A549 (cell line): ENCODE measurements around the gene SNX17. TPM values are rescaled to one million over a fixed set of nuclear protein-coding genes. Genes with fewer than 3 reads are reported as not detected.
A peak's percentile ranks its signal among the peaks of the same experiment; 100 is the strongest.
"Not testable (repeated sequence)": the region's sequence is repeated elsewhere in the genome, so short reads cannot be mapped to it uniquely, and the experiment has no call there.

Source experiments
- ATAC-seq, 2 experiments: fragments of 200-7000 bp in 1 of 2; fragments of >200 bp in 1 of 2; cut with Nextera tagmentation in 1 of 2; cut with Tn5 transposase in 1 of 2; 3 replicates each; pipeline versions ENCODE4 v1.8.0 to v1.9.1; 2018 to 2020; ENCODE audit warnings: mild to moderate bottlenecking in 1 of 2, moderate library complexity in 1 of 2
- CTCF ChIA-PET: fragments of 300-600 bp; sonication (Branson Sonifier 250); formaldehyde crosslinking; extraction: SDS; loops from one replicate; lab custom pipeline; 2021; ENCODE audit warnings: antibody characterized with exemption, inconsistent platforms; lab: Yijun Ruan, JAX
- POLR2A ChIA-PET: fragments of 350-600 bp; formaldehyde crosslinking; extraction: SDS; loops from one replicate; lab custom pipeline; 2021; ENCODE audit warnings: antibody characterized with exemption, inconsistent platforms; lab: Yijun Ruan, JAX
- DNase-seq, 2 experiments: peaks; one replicate each; pipeline versions ENCODE4 v3.0.0 to v3.0.0-alpha.2; 2011 to 2016; ENCODE audit warnings: low read depth in 1 of 2, low spot score in 1 of 2
- FAIRE-seq: peaks from 2 replicates; lab custom pipeline; 2011; peaks lifted over from hg19 to GRCh38; lab: Jason Lieb, UNC
- H3K27ac ChIP-seq, 2 experiments: fragments of >200 bp; sonication (Bioruptor Twin); formaldehyde crosslinking; 3 replicates each; pipeline ENCODE4 v1.5.1; 2016 to 2017
- H3K4me1 ChIP-seq: fragments of >200 bp; sonication (Bioruptor Twin); formaldehyde crosslinking; 3 replicates; pipeline ENCODE4 v1.6.1; 2016
- H3K4me2 ChIP-seq: fragments of >200 bp; sonication (Bioruptor Twin); formaldehyde crosslinking; 3 replicates; pipeline ENCODE4 v1.6.1; 2016
- H3K4me3 ChIP-seq: fragments of >200 bp; sonication (Bioruptor Twin); formaldehyde crosslinking; 3 replicates; pipeline ENCODE4 v1.5.1; 2016
- H3K9me3 ChIP-seq: fragments of >200 bp; sonication (Bioruptor Twin); formaldehyde crosslinking; 3 replicates; pipeline ENCODE4 v1.6.1; 2016
- CBX2 ChIP-seq: fragments of 200-600 bp; sonication (generic); IDR thresholded peaks from 2 replicates; pipeline ENCODE4 v1.6.1; 2016; ENCODE audit warnings: low read depth, mild to moderate bottlenecking, borderline replicate concordance
- ZC3H11A ChIP-seq: fragments of 450-650 bp; IDR thresholded peaks from 2 replicates; pipeline ENCODE4 v1.6.1; 2014; ENCODE audit warnings: antibody characterized with exemption, mild to moderate bottlenecking
- ZSCAN20 ChIP-seq: fragments of 250-450 bp; sonication (Bioruptor Pico); IDR thresholded peaks from 2 replicates; pipeline ENCODE4 v1.8.0; 2022; ENCODE audit warnings: mild to moderate bottlenecking, moderate library complexity
- WGBS: methylation state at CpG from one replicate; pipeline ENCODE4 v1.1.6; 2017; ENCODE audit errors: missing lambda C conversion rate; 5-methylcytosine and 5-hydroxymethylcytosine counted together
- polyA plus RNA-seq, 4 experiments: library from polyadenylated mRNA; depleted of rRNA in 3 of 4; stranded (reverse); fragments of >200 nt; fragmentation: RNase III in 1 of 4; extraction: RNeasy Plus Mini Kit Qiagen cat#74134 plus additional on column Dnase treatment in 1 of 4; gene quantifications; 2 replicates in 3 of 4; 3 replicates in 1 of 4; pipeline ENCODE4 v1.2.3, GENCODE V29; 2011 to 2017

SNX17 gene
- polyA plus RNA-seq, 2 of the 4 experiments (the other 2 are of a cell fraction), result 141 to 154 TPM

DNA sequence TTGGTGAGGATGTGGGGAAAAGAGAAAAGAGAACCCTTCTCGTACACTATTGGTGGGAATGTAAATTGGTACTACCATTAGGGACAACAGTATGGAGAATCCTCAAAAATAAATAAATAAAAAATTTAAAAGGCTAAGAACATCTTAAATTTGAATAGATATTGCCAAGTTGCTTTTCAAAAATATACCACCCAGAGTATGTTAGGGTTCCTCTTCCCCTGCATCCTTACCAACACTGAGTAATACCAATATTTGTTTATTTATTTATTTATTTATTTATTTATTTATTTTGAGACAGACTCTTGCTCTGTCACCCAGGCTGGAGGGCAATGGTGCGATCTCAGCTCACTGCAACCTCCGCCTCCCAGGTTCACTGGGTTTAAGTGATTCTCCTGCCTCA is 52.5 kb downstream of the SNX17 start:
- H3K9me3 ChIP-seq, result no peaks in the 10 kb centered on the region
- peaks cover 6% of the 10 kb centered on the region for H3K4me1 ChIP-seq
- ChIA-PET POLR2A (interaction anchor here (2.3 kb wide), 1 partner anchor 13 kb away, joined by 6 read pairs; the partner anchor contains the start of gene PPM1G), CTCF (interaction anchor here (10.4 kb wide), 1 partner anchor 15 kb away, joined by 72 read pairs; the partner anchor contains the start of gene PPM1G)
- FAIRE-seq (no peak), DNase-seq (no peak), ATAC-seq (no peak)
- no peak overlapping the region for H3K4me3 ChIP-seq
- no peak overlapping the region for H3K4me2 ChIP-seq
- H3K27ac ChIP-seq, result no peak overlapping the region
- TF ChIP-seq CBX2 (no peak), ZSCAN20 (CRISPR knock-in tag) (no peak), ZC3H11A (peak; percentile 27; the same call in 1 of the 2 replicates)
- 91% methylated on average over 3 of the region's 3 CpGs for WGBS

DNA sequence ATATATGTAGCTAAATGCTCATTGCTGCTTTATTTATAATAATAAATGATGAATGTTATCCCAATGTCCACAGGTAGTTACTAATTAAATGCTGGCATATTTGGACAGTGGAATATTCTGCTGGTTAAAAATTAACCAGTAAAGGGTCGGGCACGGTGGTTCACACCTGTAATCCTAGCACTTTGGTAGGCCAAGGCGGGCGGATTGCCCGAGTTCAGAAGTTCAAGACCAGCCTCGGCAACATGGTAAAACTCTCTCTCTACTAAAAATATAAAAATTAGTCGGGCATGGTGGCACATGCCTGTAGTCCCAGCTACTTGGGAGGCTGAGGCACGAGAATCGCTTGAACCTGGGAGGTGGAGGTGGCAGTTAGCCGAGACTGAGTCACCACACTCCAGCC is 54.6 kb downstream of the SNX17 start:
- H3K4me2 ChIP-seq, H3K4me3 ChIP-seq, H3K27ac ChIP-seq, ATAC-seq, FAIRE-seq, H3K9me3 ChIP-seq, DNase-seq: not testable (repeated sequence)
- ChIA-PET CTCF (interaction anchor here (1.1 to 10.4 kb wide), 3 partner anchors 17 to 258 kb away, joined by 5 to 72 read pairs (median 6); partner anchors contain the start of gene PPM1G), POLR2A (interaction anchor here (2.3 kb wide), 1 partner anchor 15 kb away, joined by 6 read pairs; the partner anchor contains the start of gene PPM1G)
- H3K4me1 ChIP-seq, result peaks cover 11% of the 10 kb centered on the region
- whole genome bisulfite sequencing, result 58% methylated on average over 10 of the region's 10 CpGs

Other genes starting within 250 kb of the SNX17 start
- gene ABHD1, start 246.8 kb upstream of the SNX17 start, polyA plus RNA-seq (2011; rRNA removed), result 1.9 and 2.4 TPM in 2 replicates
- gene ABHD1, start 246.8 kb upstream of the SNX17 start, polyA plus RNA-seq (2017; fragmentation: RNase III; extraction: RNeasy Plus Mini Kit Qiagen cat#74134 plus additional on column Dnase treatment), result 0.96 to 1.0 TPM (median 1.0 TPM) in 3 replicates
- 79.9 and 139 TPM in 2 replicates for gene PREB, start 236.0 kb upstream of the SNX17 start, polyA plus RNA-seq (2011; rRNA removed)
- gene PREB, start 236.0 kb upstream of the SNX17 start, polyA plus RNA-seq (2017; fragmentation: RNase III; extraction: RNeasy Plus Mini Kit Qiagen cat#74134 plus additional on column Dnase treatment), result 52.3 to 58.2 TPM (median 54.6 TPM) in 3 replicates
- gene PRR30, start 231.2 kb upstream of the SNX17 start, polyA plus RNA-seq (2011; rRNA removed), result not detected in 2 replicates
- gene PRR30, start 231.2 kb upstream of the SNX17 start, polyA plus RNA-seq (2017; fragmentation: RNase III; extraction: RNeasy Plus Mini Kit Qiagen cat#74134 plus additional on column Dnase treatment), result not detected in 3 replicates
- not detected in 2 replicates for gene TCF23, start 221.6 kb upstream of the SNX17 start, polyA plus RNA-seq (2011; rRNA removed)
- gene TCF23, start 221.6 kb upstream of the SNX17 start, polyA plus RNA-seq (2017; fragmentation: RNase III; extraction: RNeasy Plus Mini Kit Qiagen cat#74134 plus additional on column Dnase treatment), result not detected in 3 replicates
- gene ATRAID, start 158.6 kb upstream of the SNX17 start, polyA plus RNA-seq (2011; rRNA removed), result 346 and 429 TPM in 2 replicates
- 166 to 176 TPM (median 172 TPM) in 3 replicates for gene ATRAID, start 158.6 kb upstream of the SNX17 start, polyA plus RNA-seq (2017; fragmentation: RNase III; extraction: RNeasy Plus Mini Kit Qiagen cat#74134 plus additional on column Dnase treatment)
- 86.7 and 104 TPM in 2 replicates for gene SLC5A6, start 158.3 kb upstream of the SNX17 start, polyA plus RNA-seq (2011; rRNA removed)
- 77.2 to 86.6 TPM (median 82.7 TPM) in 3 replicates for gene SLC5A6, start 158.3 kb upstream of the SNX17 start, polyA plus RNA-seq (2017; fragmentation: RNase III; extraction: RNeasy Plus Mini Kit Qiagen cat#74134 plus additional on column Dnase treatment)
- 50.5 and 61.8 TPM in 2 replicates for gene CAD, start 153.2 kb upstream of the SNX17 start, polyA plus RNA-seq (2011; rRNA removed)
- gene CAD, start 153.2 kb upstream of the SNX17 start, polyA plus RNA-seq (2017; fragmentation: RNase III; extraction: RNeasy Plus Mini Kit Qiagen cat#74134 plus additional on column Dnase treatment), result 69.3 to 71.2 TPM (median 70.2 TPM) in 3 replicates
- 0.90 and 0.97 TPM in 2 replicates for gene SLC30A3, start 107.6 kb upstream of the SNX17 start, polyA plus RNA-seq (2011; rRNA removed)
- 1.6 to 1.9 TPM (median 1.7 TPM) in 3 replicates for gene SLC30A3, start 107.6 kb upstream of the SNX17 start, polyA plus RNA-seq (2017; fragmentation: RNase III; extraction: RNeasy Plus Mini Kit Qiagen cat#74134 plus additional on column Dnase treatment)
- gene DNAJC5G, start 95.2 kb upstream of the SNX17 start, polyA plus RNA-seq (2011; rRNA removed), result 0.12 TPM in 1 of 2 replicates, not detected in the other
- gene DNAJC5G, start 95.2 kb upstream of the SNX17 start, polyA plus RNA-seq (2017; fragmentation: RNase III; extraction: RNeasy Plus Mini Kit Qiagen cat#74134 plus additional on column Dnase treatment), result not detected in 3 replicates
- gene TRIM54, start 88.2 kb upstream of the SNX17 start, polyA plus RNA-seq (2011; rRNA removed), result 0.05 and 0.14 TPM in 2 replicates
- 0.07 to 0.13 TPM (median 0.11 TPM) in 3 replicates for gene TRIM54, start 88.2 kb upstream of the SNX17 start, polyA plus RNA-seq (2017; fragmentation: RNase III; extraction: RNeasy Plus Mini Kit Qiagen cat#74134 plus additional on column Dnase treatment)
- 1.0 TPM in 2 replicates for gene UCN, start 62.2 kb upstream of the SNX17 start, polyA plus RNA-seq (2011; rRNA removed)
- 0.76 to 1.3 TPM (median 1.0 TPM) in 3 replicates for gene UCN, start 62.2 kb upstream of the SNX17 start, polyA plus RNA-seq (2017; fragmentation: RNase III; extraction: RNeasy Plus Mini Kit Qiagen cat#74134 plus additional on column Dnase treatment)
- 130 and 157 TPM in 2 replicates for gene MPV17, start 47.5 kb upstream of the SNX17 start, polyA plus RNA-seq (2011; rRNA removed)
- 61.4 to 70.5 TPM (median 67.7 TPM) in 3 replicates for gene MPV17, start 47.5 kb upstream of the SNX17 start, polyA plus RNA-seq (2017; fragmentation: RNase III; extraction: RNeasy Plus Mini Kit Qiagen cat#74134 plus additional on column Dnase treatment)
- 101 and 130 TPM in 2 replicates for gene GTF3C2, start 13.9 kb upstream of the SNX17 start, polyA plus RNA-seq (2011; rRNA removed)
- gene GTF3C2, start 13.9 kb upstream of the SNX17 start, polyA plus RNA-seq (2017; fragmentation: RNase III; extraction: RNeasy Plus Mini Kit Qiagen cat#74134 plus additional on column Dnase treatment), result 69.2 to 78.2 TPM (median 75.4 TPM) in 3 replicates
- 62.8 and 90.3 TPM in 2 replicates for gene EIF2B4, start 278 bp upstream of the SNX17 start, polyA plus RNA-seq (2011; rRNA removed)
- gene EIF2B4, start 278 bp upstream of the SNX17 start, polyA plus RNA-seq (2017; fragmentation: RNase III; extraction: RNeasy Plus Mini Kit Qiagen cat#74134 plus additional on column Dnase treatment), result 73.5 to 75.8 TPM (median 74.5 TPM) in 3 replicates
- gene ZNF513, start 10.1 kb downstream of the SNX17 start, polyA plus RNA-seq (2011; rRNA removed), result 9.9 and 10.8 TPM in 2 replicates
- 13.1 to 22.7 TPM (median 22.1 TPM) in 3 replicates for gene ZNF513, start 10.1 kb downstream of the SNX17 start, polyA plus RNA-seq (2017; fragmentation: RNase III; extraction: RNeasy Plus Mini Kit Qiagen cat#74134 plus additional on column Dnase treatment)
- gene PPM1G, start 39.0 kb downstream of the SNX17 start, polyA plus RNA-seq (2011; rRNA removed), result 123 and 129 TPM in 2 replicates
- 222 to 230 TPM (median 230 TPM) in 3 replicates for gene PPM1G, start 39.0 kb downstream of the SNX17 start, polyA plus RNA-seq (2017; fragmentation: RNase III; extraction: RNeasy Plus Mini Kit Qiagen cat#74134 plus additional on column Dnase treatment)
- gene NRBP1, start 58.0 kb downstream of the SNX17 start, polyA plus RNA-seq (2011; rRNA removed), result 229 and 231 TPM in 2 replicates
- 126 to 140 TPM (median 138 TPM) in 3 replicates for gene NRBP1, start 58.0 kb downstream of the SNX17 start, polyA plus RNA-seq (2017; fragmentation: RNase III; extraction: RNeasy Plus Mini Kit Qiagen cat#74134 plus additional on column Dnase treatment)
- gene KRTCAP3, start 71.8 kb downstream of the SNX17 start, polyA plus RNA-seq (2011; rRNA removed), result 1.2 and 1.3 TPM in 2 replicates
- gene KRTCAP3, start 71.8 kb downstream of the SNX17 start, polyA plus RNA-seq (2017; fragmentation: RNase III; extraction: RNeasy Plus Mini Kit Qiagen cat#74134 plus additional on column Dnase treatment), result 0.68 to 0.92 TPM (median 0.79 TPM) in 3 replicates
- gene IFT172, start 119.1 kb downstream of the SNX17 start, polyA plus RNA-seq (2011; rRNA removed), result 21.6 and 24.1 TPM in 2 replicates
- 12.9 to 16.3 TPM (median 14.0 TPM) in 3 replicates for gene IFT172, start 119.1 kb downstream of the SNX17 start, polyA plus RNA-seq (2017; fragmentation: RNase III; extraction: RNeasy Plus Mini Kit Qiagen cat#74134 plus additional on column Dnase treatment)
- 1.5 TPM in 2 replicates for gene FNDC4, start 124.6 kb downstream of the SNX17 start, polyA plus RNA-seq (2011; rRNA removed)
- gene FNDC4, start 124.6 kb downstream of the SNX17 start, polyA plus RNA-seq (2017; fragmentation: RNase III; extraction: RNeasy Plus Mini Kit Qiagen cat#74134 plus additional on column Dnase treatment), result 1.6 to 2.3 TPM (median 1.8 TPM) in 3 replicates
- 0.48 and 0.65 TPM in 2 replicates for gene GCKR, start 126.2 kb downstream of the SNX17 start, polyA plus RNA-seq (2011; rRNA removed)
- 0.10 to 0.30 TPM (median 0.25 TPM) in 3 replicates for gene GCKR, start 126.2 kb downstream of the SNX17 start, polyA plus RNA-seq (2017; fragmentation: RNase III; extraction: RNeasy Plus Mini Kit Qiagen cat#74134 plus additional on column Dnase treatment)
- 55.4 and 60.4 TPM in 2 replicates for gene ZNF512, start 212.4 kb downstream of the SNX17 start, polyA plus RNA-seq (2011; rRNA removed)
- gene ZNF512, start 212.4 kb downstream of the SNX17 start, polyA plus RNA-seq (2017; fragmentation: RNase III; extraction: RNeasy Plus Mini Kit Qiagen cat#74134 plus additional on column Dnase treatment), result 22.0 to 25.3 TPM (median 22.6 TPM) in 3 replicates